ENCODE measurements around the gene CD300A.

CD300A gene

DNA sequence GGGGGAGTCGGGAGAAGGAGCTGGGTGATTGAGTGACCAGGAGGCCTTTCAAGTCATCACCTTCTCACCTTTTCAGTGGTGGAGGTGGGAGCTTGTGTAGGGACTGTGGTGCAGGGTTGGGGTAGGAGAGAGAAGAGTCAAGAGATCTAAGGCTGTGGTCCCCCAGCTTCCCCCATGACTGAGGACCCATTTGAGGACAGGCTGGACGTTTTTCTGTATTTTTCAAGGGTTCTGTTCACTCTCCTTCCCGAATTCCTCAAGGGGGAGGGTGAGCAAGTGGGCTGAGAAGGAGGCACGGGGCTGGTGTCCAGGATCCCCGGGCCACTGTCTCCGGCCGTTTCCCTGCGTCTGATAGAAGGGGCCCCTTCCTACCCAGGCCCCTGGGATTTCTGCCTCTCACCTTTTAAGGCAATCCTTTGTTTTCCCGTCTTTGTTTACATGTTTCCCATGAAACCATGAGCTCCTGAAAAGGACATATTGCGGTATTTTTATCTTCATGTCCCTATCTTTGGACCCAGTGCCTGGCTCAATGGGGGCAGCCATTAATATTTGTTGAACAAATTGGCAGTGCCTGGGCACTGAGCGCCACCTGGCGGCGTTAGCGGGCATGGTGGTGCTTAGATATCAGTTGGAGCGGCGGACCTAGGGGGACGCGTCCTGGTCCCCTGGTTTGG lies 9.2 kb upstream of the CD300A start:
- peak; percentile 7 for DNase-seq

- DNase-seq = no peak
Measured at GRCh38 chr17:74457820-74458166, 8.6 kb upstream of the CD300A start.

- no peak for DNase-seq
Measured at GRCh38 chr17:74458835-74459234, 7.6 kb upstream of the CD300A start.

- DNase-seq = no peak
Measured at GRCh38 chr17:74459622-74460021, 6.8 kb upstream of the CD300A start.

GRCh38 chr17:74460241-74460640 lies 6.2 kb upstream of the CD300A start:
- DNase-seq = no peak

GRCh38 chr17:74460996-74461395 lies 5.4 kb upstream of the CD300A start:
- no peak for DNase-seq

DNA sequence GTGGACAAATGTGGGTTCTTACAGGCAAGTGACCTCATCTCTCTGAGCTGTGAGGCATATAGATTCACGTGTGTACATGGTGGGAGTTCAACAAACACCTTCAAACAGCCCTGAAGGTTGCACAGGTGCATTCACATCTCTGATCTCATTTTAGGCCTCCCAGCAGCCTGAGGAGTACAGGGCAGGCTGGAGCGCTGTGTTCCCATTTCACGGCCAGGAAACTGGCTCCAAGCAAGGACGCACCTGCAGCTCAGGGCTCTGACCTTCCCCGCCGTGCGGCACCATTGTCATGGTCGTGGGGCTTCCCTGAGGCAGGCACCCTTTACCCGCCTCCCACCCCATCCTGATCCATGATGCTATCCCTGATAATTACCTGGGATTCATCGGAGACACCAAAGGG lies 4.8 kb upstream of the CD300A start:
- DNase-seq = no peak

DNA sequence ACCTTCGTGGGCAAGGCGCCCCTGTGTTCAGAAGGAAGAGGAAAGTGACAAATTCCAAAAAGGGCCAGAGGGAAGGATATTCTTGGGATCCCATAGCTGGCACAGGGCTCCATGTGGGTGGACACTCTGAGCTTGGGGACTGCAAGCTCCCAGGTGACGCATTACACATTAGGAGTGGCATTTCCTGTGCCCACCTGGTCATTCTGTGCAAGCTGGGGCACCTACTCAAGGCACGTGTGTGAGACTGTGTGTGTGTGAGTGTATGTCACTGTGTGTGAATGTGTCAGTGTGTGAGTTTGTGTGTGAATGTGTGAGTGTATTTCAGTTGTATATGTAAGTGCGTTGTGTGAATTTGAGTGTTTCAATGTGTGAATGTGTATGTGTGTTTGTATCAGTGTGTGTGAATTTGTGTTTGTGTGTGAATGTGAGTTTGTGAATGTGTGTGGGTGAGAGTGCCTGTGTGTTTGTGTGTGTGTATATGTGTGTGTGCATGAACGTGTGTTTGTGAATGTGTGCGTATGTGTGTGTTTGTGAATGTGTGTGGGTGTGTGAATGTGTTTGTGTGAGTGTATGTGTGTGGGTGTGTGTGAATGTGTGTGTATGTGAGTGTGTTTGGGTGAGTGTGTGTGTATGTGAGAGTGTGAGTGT lies 1.6 kb upstream of the CD300A start:
- no peak for DNase-seq

DNA sequence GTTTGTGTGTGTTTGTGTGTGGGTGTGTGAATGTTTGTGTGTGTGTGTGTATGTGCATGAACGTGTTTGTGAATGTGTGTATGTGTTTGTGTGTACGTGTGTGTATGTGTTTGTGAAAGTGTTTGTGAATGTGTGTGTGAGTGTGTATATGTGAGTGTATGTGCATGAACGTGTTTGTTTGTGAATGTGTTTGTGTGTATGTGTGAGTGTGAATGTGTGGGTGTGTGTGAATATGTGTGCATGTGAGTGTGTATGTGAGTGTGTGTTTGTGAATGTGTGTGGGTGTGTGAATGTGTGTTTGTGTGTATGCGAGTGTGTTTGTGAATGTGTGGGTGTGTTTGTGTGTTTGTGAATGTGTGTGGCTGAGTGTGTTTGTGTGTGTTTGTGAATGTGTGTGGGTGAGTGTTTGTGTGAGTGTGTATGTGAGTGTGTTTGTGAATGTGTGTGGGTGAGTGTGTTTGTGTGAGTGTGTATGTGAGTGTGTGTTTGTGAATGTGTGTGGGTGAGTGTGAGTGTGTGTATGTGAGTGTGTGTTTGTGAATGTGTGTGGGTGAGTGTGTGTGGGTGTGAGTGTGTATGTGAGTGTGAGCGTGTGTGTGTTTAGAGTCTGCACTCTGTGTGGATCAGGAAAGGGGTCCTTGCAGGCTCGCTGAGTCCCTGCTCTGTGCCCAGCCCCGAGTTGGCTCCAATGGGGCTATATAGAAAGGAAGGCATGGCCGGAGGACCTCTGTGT lies 890 bp upstream of the CD300A start:
- DNase-seq = no peak

GRCh38 chr17:74466828-74467184 lies 372 bp downstream of the CD300A start:
- no peak for DNase-seq

- no peak for DNase-seq
Measured at GRCh38 chr17:74467221-74467951, 952 bp downstream of the CD300A start.

GRCh38 chr17:74471341-74471740 lies 4.9 kb downstream of the CD300A start:
- DNase-seq = no peak

DNA sequence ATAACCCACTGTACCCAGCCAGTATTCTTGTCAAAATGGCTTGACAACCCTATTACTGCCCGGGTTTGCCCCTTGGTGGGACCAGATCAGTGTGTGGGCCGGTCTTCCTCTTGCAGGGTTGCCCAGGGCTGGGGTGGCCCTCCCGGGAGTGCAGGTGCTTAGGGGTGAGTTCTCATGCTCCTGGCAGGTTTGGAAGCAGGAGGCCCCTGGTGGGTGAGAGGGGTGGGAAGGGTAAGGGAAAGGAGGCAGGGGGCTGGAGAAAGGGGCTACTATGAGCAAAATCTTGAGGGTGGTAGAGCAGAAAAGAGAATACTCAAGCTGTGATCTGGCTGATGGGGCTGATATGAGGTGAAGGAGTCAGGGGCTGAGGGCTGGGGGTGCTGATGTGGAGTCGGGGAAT lies 6.5 kb downstream of the CD300A start:
- DNase-seq = no peak

DNA sequence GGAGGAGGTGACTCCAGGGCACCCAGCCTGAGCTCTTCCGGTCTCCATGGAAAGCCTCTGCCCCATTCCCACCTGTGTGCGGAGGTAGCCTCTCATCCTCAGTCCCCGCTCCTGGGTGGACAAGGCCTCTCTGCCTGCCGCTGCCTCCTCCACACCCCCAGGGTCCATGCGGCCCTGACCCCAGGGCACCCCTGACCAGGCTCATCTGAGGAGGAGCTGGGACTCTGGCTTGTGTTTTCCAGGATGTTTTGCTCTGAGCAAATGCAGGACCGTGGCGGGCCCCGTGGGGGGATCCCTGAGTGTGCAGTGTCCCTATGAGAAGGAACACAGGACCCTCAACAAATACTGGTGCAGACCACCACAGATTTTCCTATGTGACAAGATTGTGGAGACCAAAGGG lies 6.9 kb downstream of the CD300A start:
- DNase-seq = no peak

DNA sequence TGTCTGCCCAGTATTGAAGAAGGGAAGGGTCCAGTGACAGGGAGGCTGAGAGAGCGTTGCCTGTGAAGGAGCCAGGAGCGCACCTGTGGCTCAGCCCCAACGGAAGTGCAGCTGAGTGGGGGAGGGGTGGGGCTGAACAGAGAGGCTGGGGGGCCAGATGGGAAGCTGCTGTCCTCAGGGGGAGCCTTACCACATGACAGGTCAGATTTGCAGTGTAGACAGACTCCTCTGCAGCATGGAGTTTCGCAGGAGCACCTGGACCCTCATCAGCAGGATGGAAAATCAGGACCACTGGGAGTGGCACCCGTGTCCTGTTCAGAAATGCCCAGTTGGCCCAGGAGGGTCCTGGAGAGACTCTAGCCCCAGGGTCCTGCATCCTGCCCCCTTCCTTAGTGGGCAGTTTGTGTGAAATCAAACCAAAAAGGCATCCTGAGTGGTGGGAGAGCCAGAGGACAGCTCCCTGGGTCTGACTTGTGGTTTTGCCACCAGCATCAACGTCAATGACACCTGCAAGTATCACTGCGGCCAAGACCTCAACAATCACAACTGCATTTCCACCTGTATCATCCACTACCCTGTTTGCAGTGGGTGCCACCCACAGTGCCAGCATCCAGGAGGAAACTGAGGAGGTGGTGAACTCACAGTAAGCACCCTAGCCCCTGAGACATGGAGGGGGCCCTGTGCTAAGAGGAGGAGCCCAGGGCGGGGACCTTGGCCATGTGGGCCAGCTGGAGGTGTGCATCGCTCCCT lies 7.8 kb downstream of the CD300A start:
- DNase-seq = no peak

DNA sequence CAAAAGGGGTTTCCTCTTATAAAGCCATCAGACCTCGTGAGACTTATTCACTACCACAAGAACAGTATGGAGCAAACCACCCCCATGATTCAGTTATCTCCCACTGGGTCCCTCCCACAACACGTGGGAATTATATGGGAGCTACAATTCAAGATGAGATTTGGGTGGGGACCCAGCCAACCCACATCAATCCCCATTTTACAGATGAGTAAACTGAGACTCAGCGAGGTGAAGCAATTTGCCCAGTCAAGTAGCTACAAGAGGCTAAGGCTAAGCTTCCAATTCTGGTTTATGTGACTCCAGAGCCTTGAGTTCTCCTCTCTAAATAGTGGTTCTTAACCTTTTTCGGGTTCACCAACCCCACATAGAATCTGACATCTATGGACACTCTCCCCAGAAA lies 8.8 kb downstream of the CD300A start:
- no peak for DNase-seq

- no peak for DNase-seq
Measured at GRCh38 chr17:74477411-74477810, 11.0 kb downstream of the CD300A start.

- no peak for DNase-seq
Measured at GRCh38 chr17:74478420-74479100, 12.1 kb downstream of the CD300A start.

DNA sequence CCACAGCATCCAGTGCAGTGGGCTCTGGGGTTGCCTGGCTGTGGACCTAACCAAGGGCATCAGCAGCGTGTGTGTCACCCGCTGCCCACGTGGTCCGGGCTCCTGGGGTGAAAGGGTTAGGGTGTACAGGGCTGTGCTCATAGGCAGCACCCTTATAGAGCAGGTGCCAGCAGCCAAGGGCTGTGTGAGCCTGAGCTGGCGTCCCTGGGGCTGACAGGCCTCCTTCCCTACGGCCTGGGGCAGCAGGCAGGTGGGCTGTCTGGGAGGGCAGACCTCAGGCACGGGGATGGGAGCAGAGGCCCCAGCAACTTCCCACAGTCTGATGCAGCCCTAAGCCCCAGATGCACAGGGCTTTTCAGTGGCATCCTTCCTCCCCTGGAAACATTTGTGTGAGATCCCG lies 13.9 kb downstream of the CD300A start:
- no peak for DNase-seq

DNA sequence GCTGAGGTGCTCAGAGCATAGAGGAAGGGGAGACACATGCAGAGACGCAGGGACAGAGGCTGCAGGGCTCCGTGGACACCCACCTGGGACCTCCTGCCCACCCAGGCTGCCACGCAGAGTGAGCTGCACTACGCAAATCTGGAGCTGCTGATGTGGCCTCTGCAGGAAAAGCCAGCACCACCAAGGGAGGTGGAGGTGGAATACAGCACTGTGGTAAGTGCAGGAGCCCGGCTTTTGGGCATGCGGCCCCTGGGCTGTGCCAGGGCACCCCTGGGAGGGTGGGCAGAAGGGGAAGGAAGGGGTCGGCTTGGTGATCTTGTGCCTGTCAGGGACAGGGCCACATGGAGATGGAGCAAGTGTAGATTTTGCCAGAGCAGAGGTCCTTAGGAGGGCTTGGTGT lies 15.2 kb downstream of the CD300A start:
- DNase-seq = no peak

GRCh38 chr17:74484066-74484465 lies 17.6 kb downstream of the CD300A start:
- no peak for DNase-seq

- DNase-seq = no peak
Measured at GRCh38 chr17:74485022-74485743, 18.7 kb downstream of the CD300A start.

All from NCI-H748 treated with DMSO at 0.1 percent for 48 hours (cell line).